HuH-7.5 (cell line): ENCODE results near the gene DQX1.

Experiments
- DNase-seq: peaks from one replicate; pipeline ENCODE4 v3.0.0; 2011; ENCODE audit warnings: low spot score

Gene DQX1

DNA sequence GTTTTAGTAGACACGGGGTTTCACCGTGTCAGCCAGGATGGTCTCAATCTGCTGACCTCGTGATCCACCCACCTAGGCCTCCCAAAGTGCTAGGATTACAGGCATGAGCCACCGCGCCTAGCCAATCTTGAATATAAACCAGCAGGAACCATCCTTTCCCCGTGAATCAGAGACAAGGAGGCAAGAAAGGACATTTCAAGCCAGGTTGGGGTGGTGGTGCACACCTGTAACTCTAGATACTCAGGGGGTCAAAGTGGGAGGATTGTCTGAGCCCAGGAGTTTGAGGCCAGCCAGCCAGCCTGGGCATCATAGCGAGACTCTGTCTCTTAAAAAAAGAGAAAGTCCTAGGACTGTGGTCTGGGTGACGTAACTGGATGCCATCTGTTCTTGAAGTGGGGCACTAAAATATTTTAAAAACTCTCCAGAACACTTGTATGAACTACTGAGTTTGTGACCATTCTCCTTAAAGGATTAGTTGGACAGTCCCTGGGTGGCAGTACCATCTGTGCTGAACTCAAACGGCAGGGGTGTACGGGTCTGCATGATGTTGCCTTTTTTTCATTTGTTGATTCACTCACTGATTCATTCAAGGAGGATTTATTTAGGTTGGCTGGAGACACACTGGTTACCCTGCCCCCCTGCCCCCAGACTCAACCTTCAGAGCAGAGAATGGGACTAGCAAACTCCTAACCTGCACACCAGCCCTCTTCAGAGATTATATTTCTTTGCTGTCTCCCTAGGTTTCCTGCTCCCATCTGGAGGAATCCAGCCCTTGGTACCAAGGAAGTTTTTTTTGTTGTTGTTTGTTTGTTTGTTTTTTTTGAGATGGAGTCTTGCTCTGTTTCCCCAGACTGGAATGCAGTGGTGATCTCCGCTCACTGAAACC lies 14.7 kb downstream of the DQX1 start:
- no peak for DNase-seq

DNA sequence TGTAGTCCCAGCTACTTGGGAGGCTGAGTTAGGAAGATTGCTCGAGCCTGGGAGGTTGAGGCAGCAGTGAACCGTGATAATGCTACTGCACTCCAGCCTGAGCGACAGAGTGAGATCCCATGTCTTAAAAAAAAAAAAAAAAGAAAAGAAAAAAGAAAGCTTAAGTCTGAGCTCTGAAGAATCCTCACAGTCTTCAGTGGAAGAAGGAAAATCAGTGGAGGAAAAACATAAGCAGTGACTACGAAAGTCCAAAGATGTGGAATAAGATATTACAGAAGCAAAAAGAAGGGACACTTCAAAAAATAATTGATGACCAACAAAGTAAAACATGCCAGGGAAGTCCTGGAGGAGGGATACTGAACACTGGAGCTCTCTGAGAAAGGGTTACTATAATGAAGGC lies 15.8 kb downstream of the DQX1 start:
- no peak for DNase-seq

DNA sequence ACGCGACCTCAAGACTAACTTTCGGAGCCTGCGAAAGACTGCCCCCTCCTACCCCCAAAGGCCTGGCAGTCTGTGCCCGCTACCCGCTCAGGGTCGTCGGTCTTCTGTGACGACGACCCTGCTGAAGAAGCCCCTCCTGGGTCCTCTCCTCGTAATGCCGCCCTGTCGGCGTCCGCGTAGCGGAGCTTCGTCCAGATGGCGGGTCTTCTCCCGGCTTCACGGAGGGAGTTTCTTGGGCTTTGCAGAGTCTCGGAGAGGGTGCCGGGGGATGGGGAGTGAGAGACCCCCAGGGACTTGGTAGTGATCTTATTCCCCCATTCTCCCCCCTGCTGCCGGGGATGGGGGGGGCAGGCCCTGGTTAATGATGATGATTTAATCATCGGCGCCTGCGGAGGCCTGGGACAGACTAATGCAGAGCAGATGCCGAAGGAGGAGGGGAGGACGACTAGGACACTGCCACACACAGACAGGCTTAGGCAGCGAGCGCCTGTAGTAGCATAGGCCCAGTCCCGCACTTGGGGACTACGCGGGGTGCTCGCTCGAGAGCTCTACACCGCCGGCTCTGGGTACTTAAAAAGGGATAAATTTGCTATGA lies 18.0 kb downstream of the DQX1 start:
- no peak for DNase-seq

DNA sequence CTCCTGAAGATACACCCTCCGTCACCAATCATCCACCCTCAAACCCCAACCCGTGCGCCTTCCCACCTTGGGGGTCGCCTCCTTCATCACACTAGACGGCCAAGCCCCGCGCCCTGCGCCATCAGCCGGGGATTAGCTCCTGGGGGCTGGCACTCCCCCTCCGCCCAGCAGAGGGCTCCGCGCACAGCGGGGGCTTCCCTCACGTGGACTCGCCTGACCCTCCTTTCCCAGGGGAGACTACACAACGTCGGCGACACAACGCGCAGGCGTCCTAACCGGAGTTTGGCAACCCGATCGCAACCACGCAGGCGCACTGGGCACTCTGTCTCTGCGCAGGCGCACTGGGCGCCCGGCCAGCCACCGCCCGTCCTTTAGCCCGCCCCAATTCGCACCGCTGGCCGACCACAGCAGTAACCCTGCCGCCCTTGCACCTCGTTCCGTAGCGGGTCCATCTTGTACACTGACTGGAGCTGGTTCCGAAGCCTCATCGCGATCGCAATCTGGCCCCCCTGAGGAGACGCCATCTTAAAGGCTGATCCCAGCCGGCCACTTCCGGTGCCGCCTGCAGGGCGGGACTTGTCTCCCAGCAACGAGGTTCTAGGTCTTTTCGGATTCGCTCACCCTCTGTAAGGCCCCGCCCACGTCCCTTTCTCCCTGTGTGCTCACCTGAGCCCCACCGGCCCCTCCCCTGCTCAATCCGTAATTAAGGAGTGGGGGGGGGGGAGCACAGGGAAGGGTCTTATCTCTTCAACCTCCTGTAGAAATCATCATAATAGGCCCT lies 18.7 kb downstream of the DQX1 start, which contains the start of gene PCGF1:
Gene PCGF1 (minus strand): TSS at position 551 of the 781 bp plus-strand sequence. CDS start 27 bp downstream, at position 524.
- peak; percentile 92 for DNase-seq

DNA sequence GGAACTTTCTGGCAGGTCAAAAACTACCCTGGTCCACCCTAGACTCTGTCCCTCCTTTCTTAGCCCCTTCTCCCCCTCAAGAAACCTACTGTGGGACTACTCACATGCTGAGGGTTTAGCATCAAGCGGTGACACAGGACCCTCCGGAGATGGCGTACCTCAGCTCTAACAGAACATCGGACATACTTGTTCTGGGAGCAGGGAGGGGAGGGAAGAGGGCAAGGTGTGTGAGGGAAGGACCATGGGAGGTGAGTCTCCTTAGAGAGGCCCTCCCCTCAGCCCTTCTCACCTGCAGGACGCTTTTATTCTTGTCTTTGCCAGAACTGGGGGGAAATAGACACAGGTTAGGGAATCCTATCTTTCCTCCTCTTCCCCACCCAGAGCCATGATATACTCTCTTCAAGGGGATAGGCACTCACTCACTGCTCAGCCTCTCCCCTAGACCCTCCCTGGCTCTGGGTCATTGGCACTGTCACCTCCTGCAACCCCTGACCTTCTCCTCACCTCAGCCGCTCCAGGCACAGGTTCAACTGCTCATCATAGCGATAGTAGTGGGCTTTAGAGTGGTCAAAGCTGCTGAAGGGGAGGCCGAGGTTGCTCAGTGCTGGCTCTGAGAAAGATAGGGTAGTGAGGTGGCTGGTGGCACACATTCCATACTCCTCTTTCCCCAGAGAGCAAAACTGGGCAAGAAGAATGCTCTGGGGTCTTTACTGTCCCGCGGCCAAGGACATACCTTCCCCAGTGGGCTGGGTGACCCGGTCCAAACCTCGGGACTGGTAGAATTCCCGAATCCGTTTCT lies 20.4 kb downstream of the DQX1 start:
- DNase-seq: no peak

DNA sequence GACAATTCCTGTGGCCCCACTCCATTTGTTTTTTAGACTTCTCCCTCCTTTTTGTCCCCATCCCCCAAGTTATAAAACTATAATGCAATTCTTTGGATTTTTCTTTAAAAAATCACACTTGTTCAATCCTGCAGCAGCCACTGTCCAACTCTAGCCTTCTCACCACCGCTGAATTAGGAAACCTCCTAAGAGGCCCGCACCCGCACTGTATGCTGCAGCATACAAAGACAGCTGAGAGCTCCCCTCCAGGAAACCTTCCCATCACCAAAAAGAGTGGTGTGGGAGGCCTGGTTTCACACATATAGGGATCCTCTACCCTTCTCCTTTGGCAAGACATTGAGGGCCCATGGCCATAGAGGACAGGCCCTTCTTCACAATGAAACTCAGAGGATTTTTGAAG lies 21.4 kb downstream of the DQX1 start:
- no peak for DNase-seq

DNA sequence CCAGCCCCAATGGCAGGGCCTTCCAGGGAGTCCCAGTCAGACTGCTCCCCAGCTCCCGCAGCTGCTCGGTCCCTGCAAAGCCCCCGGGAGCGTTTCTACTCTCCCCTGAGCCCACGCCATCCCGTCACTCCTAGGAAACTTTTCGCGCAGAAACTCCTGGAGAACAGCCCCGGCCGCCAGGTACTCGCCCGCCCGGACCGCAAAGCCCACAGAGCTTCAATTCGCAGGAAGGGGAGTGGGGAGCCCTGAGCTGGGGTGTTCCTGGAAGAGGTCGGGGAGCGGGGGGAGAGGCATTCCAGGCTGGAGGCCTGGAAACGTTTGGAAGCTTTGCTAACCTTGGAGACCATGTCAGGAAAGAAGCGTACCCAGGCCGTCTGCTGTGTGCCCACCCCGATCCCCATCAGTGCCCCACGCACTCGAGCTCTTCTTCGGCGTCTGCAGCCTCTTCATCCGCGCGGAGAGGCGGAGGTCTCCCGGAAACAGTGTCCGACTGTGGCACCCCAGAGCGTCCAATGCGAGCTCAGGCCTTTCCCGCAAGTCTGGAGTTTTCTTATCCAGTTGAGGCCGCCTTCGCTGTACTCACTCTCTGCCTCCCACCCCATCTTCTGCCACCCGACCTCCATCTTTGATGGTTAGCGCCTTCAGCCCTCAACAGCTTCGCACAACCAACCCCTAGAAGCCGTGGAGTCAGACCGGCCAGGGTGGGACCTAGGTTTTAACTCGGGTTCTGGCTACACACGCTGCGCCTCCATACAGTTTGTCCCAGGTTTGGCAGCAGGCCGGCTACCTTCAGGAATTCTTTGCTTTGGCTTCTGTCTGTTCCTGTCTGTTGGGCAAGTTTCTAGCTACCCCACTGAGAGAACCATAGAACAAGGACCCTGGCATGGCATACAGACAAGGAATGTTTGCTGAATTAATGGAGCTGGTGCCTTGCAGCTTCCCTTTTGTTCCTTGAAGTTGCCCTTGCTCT lies 22.2 kb downstream of the DQX1 start:
- no peak for DNase-seq

DNA sequence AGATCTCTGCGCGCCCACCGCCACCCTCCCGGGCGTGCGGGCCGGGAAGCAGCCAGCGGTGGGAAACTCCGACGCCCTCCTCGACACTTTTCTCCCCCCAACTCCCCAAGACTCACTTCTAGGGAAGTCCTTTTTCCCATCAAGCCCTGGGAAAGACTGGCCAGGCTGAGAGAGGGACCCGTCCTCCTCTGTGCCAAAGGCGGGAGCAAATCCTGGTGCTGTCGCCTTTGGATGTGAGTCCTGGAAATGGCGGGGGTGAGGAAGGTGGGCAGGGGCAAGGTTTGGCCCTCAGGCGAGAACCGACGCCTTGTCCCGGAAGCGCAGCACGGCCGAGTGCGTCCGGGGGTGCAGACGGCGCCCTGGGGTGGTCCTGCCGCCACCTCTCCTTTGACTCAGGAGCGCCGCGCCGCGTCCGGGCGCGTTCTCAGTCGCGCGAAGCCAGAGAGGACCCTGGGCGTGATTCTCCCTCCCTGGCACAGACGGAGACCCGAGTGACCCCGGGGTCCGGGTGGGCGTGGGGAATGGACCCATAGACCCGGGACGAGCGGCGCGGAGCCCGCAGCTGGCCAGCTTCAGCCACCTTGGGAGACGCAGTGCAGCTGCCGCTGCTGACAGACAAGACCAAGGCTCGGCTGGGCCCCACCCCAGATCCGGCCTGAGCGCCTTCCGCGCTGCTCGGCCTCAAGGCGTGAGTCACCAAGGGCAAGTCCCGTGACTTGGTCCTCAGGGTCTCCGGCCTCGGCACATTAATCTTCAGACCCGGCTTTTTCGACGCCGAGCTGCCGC lies 23.1 kb downstream of the DQX1 start:
- DNase-seq: no peak

DNA sequence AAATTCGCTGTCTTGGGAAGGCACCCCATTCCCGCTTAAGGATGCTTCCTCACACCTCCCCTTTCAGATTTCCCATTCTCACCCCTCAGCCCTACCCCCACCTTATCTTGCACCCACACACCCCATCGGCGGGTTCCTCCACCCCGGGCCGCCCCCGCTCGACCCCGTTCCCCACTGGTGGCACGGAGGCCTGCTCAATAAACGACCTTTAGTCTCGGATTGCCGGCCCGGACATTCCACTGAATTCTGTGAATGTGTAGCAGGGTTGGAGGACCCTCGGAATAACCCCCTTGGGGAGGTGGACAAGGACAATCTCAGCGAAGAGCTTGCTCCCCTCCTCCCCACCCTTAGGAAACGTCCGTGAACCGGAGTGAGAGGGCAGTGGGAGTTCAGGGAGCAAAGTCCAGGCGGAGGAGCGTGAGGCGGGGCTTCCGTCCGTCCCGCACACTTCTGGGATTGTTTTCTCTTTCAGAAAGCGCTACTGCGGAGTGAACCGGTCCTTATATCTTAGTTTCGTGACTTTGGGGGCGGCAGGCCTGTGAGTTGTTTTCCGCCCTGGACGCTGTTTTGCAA lies 23.8 kb downstream of the DQX1 start:
- DNase-seq: peak; percentile 84

DNA sequence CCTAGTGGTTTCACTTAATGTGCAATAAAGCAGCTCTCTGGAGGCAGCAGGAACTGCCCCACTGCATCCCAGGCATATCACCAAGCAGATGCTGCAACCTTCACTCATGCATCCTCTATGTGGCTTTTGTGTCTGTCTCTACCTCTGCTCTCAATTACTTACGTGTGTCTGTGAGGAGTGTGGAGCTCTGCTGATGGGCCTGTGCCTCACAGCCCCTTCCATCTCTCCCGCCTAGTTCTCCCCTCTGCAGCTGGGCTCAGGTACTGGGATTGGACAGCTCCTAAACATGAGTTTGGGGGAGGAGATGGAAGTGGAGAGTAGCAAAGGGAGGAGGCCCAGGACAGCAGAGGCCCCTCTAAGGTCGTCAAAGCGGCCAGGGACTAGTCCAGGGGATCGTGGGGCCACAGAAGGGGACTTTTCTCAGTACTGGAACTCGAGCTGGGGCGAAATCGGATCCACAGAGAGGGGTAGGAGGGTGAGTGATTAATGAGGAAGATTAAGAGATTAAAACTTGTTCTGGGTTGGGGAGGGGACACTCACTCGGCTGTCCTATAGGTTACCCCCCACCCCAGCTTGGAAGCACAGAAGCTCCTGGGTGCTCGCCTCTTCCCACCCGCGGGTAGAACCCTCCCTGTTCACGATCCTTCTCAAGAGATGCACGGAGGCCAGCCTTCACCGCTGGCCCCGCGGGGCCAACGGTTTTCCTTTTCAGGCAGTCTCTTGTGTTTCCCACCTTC lies 24.5 kb downstream of the DQX1 start:
- no peak for DNase-seq

DNA sequence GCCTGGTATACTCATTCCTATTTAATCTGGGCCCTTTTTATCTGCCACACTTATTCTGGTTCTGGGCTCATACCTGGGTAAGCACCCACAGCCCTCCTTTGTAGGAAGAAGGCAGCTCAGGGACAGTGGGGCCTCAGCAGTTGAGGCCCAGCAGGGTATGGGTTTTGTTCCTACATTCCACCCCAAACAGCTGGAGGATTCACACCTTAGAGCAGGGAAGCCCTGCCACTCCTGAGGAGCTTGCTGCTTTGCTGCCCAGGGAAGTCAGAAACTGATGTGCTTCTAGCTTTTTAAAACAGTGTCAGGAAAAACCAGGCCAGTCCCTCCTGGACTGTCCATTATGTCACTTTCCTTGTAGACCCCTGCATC lies 25.5 kb downstream of the DQX1 start:
- DNase-seq: no peak

DNA sequence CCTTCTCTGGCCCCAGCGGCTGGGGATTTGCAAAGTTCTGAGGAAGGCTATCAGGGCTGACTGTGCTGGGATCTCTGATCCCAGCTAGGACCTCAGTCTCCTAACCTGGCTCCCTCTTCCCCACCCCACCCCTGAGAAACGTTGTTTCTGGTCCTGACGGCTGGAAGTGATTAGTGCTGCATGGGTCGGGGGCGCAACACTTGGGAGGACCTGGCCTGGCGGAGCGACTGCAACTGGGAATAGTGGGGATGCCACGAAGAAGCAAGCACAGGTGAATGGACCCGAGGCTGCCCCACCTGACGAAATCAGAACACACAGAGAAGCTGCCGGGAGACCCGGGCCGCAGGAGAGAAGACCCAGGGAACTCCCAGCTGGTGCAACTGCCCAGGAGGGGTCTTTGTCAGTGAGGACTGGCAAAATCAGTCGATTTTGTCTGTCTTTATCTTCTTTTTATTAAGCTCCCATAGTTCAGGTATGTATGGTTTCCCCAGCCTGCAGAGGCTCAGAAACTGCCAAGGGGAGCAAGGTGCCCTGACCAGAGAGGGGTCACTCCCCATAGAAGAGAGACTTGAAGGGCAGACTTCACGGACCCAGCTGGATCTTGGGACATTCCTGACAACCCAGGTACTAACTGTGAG lies 26.0 kb downstream of the DQX1 start:
- DNase-seq: no peak

DNA sequence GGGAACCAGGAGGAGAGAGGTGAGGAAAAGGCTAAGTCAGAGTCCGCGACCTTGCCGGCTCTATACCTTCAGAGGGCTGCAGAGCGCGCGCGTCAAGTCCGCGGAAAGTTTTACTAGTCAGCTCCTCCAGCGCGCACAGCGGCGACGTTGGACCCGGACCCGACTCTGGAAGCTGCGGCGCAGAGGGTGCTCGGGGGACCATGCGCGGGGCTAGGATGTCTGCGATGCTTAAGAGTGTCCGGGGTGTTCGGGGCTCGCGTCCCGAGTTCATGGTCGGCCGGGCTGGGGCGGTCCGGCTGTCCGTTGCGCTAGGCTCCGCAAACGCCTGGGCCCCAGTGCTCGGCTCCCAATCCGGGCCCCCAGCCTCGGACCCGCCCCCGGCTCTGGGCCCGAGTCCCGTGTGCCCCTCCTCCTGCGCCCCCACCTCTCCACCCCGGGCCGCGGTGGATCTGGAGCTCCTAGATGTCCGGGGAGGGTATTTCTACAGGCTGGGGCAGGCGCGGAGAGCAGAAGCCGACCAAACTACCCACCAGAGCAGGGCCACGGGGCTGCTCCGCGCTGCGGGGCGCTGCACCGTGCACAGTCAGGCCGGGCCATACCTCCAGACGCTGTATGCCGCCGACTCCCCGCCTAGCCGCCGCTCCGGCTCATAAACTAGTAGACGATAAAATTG lies 26.6 kb downstream of the DQX1 start, which contains the start of gene LBX2:
Gene LBX2 (minus strand): TSS at position 337 of the 673 bp plus-strand sequence. CDS start 66 bp downstream, at position 271.
- no peak for DNase-seq

DNA sequence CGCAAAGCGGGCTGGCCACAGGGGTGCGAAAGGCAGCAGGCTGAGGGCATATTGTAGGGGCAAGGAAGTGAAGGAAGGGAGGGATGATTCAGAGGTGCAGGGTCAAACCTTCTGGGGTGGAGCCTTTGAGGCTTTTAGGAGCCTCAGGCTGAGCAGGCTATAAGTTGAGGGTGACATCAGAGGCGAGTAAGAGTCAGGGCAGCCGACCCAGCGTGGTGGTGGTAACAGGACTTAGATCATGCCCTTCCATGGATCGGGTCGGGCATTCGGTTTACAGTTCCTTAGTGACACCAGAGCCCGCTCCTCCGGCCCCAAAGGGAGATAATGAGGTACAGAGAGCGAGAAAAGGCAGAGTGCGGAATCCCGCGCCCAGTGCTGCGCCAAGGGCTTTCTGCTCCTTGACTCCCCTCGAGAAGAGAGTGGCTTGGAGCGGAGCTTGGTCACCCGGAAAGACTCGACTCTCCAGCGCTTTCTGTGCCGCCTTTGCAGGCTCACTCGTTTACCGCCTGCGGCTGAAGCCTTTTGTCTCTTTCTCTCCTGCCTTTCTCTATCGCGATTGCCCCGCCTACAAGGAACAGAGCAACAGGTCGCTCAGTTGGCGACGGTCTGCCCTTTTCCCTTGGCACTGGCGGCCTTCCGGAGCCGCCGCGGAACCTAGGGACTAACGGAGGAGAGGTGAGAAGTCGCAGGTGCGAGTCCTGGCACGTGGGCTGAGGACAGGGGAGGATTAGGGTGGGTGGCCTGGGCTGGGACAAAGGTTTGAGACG lies 27.3 kb downstream of the DQX1 start:
- DNase-seq: no peak

DNA sequence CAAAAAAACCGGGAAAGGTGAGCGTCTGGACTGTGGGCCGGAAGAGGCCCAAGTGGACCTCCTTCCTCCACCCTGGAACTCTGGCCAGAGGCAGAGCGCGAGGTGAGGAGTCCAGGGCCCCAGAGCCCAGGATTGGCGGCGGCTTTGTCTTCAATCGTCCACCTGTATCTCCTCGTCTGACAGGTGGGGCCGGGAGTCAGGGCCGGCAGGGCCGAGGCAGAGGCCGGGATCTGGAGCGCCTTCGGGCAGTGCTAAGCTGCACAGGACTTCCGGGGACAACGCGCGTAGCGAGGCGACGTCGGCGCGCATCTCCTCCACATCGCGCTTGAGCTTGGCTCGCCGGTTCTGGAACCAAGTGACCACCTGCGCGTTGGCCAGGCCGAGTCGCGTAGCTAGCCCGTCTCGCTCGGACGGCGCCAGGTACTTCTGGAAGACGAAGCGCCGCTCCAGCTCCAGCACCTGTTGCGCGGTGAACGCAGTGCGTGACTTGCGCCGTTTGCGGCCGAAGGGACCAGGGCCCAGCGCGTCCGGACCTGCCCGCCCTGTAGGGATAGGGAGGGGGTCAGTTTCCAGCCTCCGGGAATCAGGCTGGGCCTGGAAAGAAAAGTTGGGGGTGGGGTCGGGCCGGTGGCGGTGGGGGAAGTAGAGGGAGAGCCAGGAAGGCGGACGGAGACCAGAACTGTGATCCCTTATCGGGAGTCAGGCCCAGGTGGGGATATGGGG lies 28.1 kb downstream of the DQX1 start:
- DNase-seq: no peak
